Vagina (tissue), 2 donors: ENCODE results near the gene STK26. TPM values are rescaled to one million over a fixed set of nuclear protein-coding genes. Genes with fewer than 3 reads are reported as not detected.

ENCODE experiments used
- DNase-seq, 2 donors: peaks; one replicate each; pipeline ENCODE4 v3.0.0-alpha.2; 2017; ENCODE audit errors: extremely low spot score in 2 of 2
- H3K27ac ChIP-seq: fragments of 200-600 bp; sonication (generic); one replicate; pipeline ENCODE4 v1.5.1; 2019
- H3K27me3 ChIP-seq: fragments of 200-600 bp; sonication (generic); one replicate; pipeline ENCODE4 v1.5.1; 2019
- H3K36me3 ChIP-seq, 2 donors: fragments of 200-600 bp; sonication (generic); one replicate each; pipeline ENCODE4 v1.5.1; 2017 to 2019
- H3K4me1 ChIP-seq: fragments of 200-600 bp; sonication (generic); one replicate; pipeline ENCODE4 v1.5.1; 2019
- H3K4me3 ChIP-seq, 2 donors: fragments of 200-600 bp; sonication (generic); 1 replicate in 1 of 2; 2 replicates in 1 of 2; pipeline ENCODE4 v1.5.1; 2016 to 2019
- H3K9me3 ChIP-seq: fragments of 200-600 bp; sonication (generic); one replicate; pipeline ENCODE4 v1.5.1; 2019
- POLR2A ChIP-seq, 2 donors: fragments of 450-650 bp; IDR thresholded peaks; one replicate each; pipeline ENCODE4 v1.6.1; 2017; ENCODE audit warnings: antibody characterized with exemption in 2 of 2, mild to moderate bottlenecking in 2 of 2, moderate library complexity in 2 of 2
- POLR2AphosphoS5 ChIP-seq, 2 donors: sonication (generic); formaldehyde crosslinking; IDR thresholded peaks; one replicate each; pipeline ENCODE4 v1.9.0; 2017; ENCODE audit warnings: antibody characterized with exemption in 2 of 2, mild to moderate bottlenecking in 2 of 2, low read depth in 1 of 2; ENCODE audit not compliant: insufficient read depth in 1 of 2
- intact Hi-C: fragments of 100-400 bp; cut with DNase I; formaldehyde crosslinking; loops from one replicate; pipeline ENCODE4 v1.15.1; 2023
- total RNA-seq: library from RNA; depleted of rRNA; stranded (reverse); fragments of >200 nt; gene quantifications from one replicate; pipeline ENCODE4 v1.2.3, GENCODE V29; 2016
- TF ChIP-seq, protein P1 (sequence below), 3 experiments: fragments of 450-650 bp in 2 of 3; fragments of 200-600 bp in 1 of 3; sonication (generic) in 1 of 3; IDR thresholded peaks; one replicate each; pipeline ENCODE4 v1.5.1; 2017 to 2019; ENCODE audit warnings: antibody characterized with exemption in 3 of 3, mild to moderate bottlenecking in 2 of 3, moderate library complexity in 2 of 3

Gene STK26
- total RNA-seq, 1 donor from 2014 or later: 18.9 TPM

DNA sequence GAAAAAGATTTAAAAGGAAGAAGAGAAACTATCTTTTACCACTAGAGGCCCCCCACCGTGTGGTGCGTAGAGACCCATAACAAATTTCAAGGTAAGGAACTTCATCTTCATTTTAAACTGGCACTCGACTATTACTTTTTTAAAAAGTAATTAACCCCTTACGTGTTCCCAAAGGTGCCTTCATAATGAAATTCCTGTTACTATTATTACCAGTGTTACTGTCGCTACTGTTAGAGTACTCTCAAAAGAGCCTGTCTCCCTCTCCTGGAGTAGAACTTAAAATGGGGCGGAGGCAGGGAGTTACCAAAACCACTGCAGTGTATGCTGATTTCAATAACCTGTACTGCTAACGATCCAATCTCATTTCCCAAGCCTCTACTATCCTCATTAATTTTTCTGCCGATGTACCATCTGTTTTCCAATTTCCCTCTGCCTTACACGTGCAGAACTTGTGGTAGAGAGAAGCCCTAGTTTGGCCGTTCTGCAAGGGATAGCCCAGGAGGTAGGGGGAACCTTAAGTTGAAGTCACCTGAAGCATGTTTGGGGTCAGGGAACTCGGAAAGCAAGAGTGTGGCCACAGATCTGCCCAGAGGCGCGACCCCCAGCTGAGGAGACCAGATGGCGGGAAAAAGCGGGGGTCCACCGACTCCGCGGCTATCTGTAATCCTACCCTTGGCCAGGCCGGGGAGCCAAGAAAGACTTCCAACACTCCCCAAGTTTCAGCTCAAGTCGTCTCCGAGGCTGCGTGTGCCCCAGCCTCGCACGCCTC is 720 bp upstream of the STK26 start:
- Histone ChIP-seq H3K27me3 (no peaks in the 10 kb centered on the region), H3K27ac (peak overlapping the region; percentile 53), H3K4me1 (peaks cover 8% of the 10 kb centered on the region), H3K9me3 (no peaks in the 10 kb centered on the region), H3K4me3 (peak overlapping the region; percentile 55 to 59), H3K36me3 (no peaks in the 10 kb centered on the region)
- TF ChIP-seq, protein P1, sequence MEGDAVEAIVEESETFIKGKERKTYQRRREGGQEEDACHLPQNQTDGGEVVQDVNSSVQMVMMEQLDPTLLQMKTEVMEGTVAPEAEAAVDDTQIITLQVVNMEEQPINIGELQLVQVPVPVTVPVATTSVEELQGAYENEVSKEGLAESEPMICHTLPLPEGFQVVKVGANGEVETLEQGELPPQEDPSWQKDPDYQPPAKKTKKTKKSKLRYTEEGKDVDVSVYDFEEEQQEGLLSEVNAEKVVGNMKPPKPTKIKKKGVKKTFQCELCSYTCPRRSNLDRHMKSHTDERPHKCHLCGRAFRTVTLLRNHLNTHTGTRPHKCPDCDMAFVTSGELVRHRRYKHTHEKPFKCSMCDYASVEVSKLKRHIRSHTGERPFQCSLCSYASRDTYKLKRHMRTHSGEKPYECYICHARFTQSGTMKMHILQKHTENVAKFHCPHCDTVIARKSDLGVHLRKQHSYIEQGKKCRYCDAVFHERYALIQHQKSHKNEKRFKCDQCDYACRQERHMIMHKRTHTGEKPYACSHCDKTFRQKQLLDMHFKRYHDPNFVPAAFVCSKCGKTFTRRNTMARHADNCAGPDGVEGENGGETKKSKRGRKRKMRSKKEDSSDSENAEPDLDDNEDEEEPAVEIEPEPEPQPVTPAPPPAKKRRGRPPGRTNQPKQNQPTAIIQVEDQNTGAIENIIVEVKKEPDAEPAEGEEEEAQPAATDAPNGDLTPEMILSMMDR (IDR thresholded peaks at IDR 0.05): peak in 1 of 3 experiments; percentile 16
- TF ChIP-seq POLR2AphosphoS5 (IDR thresholded peaks at IDR 0.05; ENCODE audit: insufficient read depth in 1 of 2, low read depth in 1 of 2) (no peak), POLR2A (IDR thresholded peaks at IDR 0.05) (no peak)
- no peak for DNase-seq
- intact Hi-C loops: no loop called here

DNA sequence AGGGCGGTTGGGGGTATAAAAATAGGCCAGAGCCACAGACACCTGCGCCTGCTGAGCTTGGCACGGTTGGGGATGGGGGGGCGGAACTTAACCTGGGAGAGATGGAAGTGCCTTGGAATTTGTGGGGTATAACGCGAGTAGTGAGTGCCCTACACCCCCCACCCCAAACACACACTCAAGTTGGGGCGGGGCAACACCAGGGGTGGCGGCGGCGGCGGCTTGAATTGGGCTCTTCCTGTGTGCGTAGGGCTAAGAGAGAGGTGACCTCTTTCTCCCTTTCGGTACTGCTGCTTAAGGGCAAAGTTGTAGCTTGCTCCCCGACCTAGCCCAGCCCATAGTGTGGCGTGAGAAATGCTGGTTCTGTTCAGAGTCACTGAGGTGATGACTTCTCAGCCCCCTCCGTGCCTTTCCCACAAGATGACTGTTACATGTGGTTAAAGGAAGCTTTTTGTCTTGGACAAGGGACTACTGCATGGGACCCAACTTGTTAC is 839 bp downstream of the STK26 start:
- Histone ChIP-seq H3K4me3 (peak overlapping the region; percentile 55 to 59), H3K27me3 (no peaks in the 10 kb centered on the region), H3K27ac (no peak overlapping the region), H3K4me1 (peaks cover 8% of the 10 kb centered on the region), H3K36me3 (no peaks in the 10 kb centered on the region), H3K9me3 (no peaks in the 10 kb centered on the region)
- intact Hi-C loops: no loop called here
- TF ChIP-seq POLR2A (IDR thresholded peaks at IDR 0.05) (no peak), POLR2AphosphoS5 (IDR thresholded peaks at IDR 0.05; ENCODE audit: insufficient read depth in 1 of 2, low read depth in 1 of 2) (no peak)
- TF ChIP-seq, protein P1 (IDR thresholded peaks at IDR 0.05): no peak
- no peak for DNase-seq

GRCh38 chrX:132025041-132025440 is 1.9 kb downstream of the STK26 start:
- Histone ChIP-seq H3K4me1 (peaks cover 8% of the 10 kb centered on the region), H3K36me3 (no peaks in the 10 kb centered on the region), H3K27ac (no peak overlapping the region), H3K27me3 (no peaks in the 10 kb centered on the region), H3K9me3 (no peaks in the 10 kb centered on the region), H3K4me3 (no peak overlapping the region)
- no peak for TF ChIP-seq POLR2AphosphoS5 (IDR thresholded peaks at IDR 0.05; ENCODE audit: insufficient read depth in 1 of 2, low read depth in 1 of 2)
- TF ChIP-seq, protein P1 (IDR thresholded peaks at IDR 0.05): no peak
- no peak for TF ChIP-seq POLR2A (IDR thresholded peaks at IDR 0.05)
- intact Hi-C loops: no loop called here
- DNase-seq: no peak

GRCh38 chrX:132030264-132030663 is 7.2 kb downstream of the STK26 start:
- Histone ChIP-seq H3K27ac (no peak overlapping the region), H3K4me3 (no peak overlapping the region), H3K27me3 (no peaks in the 10 kb centered on the region), H3K9me3 (no peaks in the 10 kb centered on the region), H3K4me1 (no peaks in the 10 kb centered on the region), H3K36me3 (no peaks in the 10 kb centered on the region)
- TF ChIP-seq, protein P1 (IDR thresholded peaks at IDR 0.05): no peak
- TF ChIP-seq POLR2AphosphoS5 (IDR thresholded peaks at IDR 0.05; ENCODE audit: insufficient read depth in 1 of 2, low read depth in 1 of 2) (no peak), POLR2A (IDR thresholded peaks at IDR 0.05) (no peak)
- intact Hi-C loops: no loop called here
- DNase-seq: no peak

DNA sequence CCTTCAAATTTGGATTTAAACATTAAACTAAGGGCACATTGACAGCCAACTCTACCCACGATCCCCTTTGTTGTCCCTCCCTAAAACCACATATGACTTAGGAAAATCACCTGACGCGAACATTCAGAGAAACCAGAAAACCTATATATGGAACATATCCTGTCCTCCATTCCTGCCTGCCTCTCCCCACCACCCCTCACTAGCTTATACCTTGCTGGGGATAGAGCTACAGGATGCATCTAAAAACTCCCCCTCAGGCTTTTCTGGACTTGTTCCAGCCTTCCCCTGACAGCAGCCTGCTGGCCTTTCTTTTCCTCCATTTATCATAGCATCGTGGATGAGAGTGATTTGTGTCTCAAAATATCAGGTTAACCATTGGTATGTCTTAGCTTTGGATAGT is 8.8 kb downstream of the STK26 start:
- no peak for DNase-seq
- H3K27ac ChIP-seq: no peak overlapping the region
- TF ChIP-seq POLR2A (IDR thresholded peaks at IDR 0.05) (no peak), POLR2AphosphoS5 (IDR thresholded peaks at IDR 0.05; ENCODE audit: insufficient read depth in 1 of 2, low read depth in 1 of 2) (no peak)
- TF ChIP-seq, protein P1 (IDR thresholded peaks at IDR 0.05): no peak
- H3K9me3 ChIP-seq: no peaks in the 10 kb centered on the region
- intact Hi-C loops: no loop called here
- no peak overlapping the region for H3K4me3 ChIP-seq
- H3K27me3 ChIP-seq: no peaks in the 10 kb centered on the region
- no peaks in the 10 kb centered on the region for H3K4me1 ChIP-seq
- H3K36me3 ChIP-seq: no peaks in the 10 kb centered on the region
